Cortex of kidney (tissue), 1 donor: ENCODE measurements around the gene DCST1.

Experiments used
- DNase-seq: peaks from one replicate; lab custom pipeline; 2025; lab: John Stamatoyannopoulos, UW

Gene DCST1

GRCh38 chr1:155012776-155013602 lies 20.6 kb upstream of the DCST1 start:
- DNase-seq = no peak

GRCh38 chr1:155013632-155014031 lies 20.0 kb upstream of the DCST1 start:
- DNase-seq = no peak

DNA sequence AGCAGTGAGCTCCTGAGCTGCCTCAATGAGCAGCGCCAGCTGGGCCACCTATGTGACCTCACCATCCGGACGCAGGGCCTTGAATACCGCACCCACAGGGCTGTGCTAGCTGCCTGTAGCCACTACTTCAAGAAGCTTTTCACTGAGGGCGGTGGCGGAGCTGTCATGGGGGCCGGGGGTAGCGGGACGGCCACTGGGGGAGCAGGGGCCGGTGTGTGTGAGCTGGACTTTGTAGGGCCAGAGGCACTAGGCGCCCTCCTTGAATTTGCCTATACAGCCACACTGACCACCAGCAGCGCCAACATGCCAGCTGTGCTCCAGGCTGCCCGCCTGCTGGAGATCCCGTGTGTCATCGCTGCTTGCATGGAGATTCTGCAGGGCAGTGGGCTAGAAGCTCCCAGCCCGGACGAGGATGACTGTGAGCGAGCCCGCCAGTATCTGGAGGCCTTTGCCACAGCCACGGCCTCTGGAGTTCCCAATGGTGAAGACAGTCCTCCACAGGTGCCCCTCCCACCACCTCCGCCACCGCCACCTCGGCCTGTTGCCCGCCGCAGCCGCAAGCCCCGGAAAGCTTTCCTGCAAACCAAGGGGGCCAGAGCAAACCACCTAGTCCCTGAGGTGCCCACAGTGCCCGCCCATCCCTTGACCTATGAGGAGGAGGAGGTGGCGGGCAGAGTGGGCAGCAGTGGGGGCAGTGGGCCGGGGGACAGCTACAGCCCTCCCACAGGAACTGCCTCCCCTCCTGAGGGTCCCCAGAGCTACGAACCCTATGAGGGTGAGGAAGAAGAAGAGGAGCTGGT lies 18.7 kb upstream of the DCST1 start:
- no peak for DNase-seq

DNA sequence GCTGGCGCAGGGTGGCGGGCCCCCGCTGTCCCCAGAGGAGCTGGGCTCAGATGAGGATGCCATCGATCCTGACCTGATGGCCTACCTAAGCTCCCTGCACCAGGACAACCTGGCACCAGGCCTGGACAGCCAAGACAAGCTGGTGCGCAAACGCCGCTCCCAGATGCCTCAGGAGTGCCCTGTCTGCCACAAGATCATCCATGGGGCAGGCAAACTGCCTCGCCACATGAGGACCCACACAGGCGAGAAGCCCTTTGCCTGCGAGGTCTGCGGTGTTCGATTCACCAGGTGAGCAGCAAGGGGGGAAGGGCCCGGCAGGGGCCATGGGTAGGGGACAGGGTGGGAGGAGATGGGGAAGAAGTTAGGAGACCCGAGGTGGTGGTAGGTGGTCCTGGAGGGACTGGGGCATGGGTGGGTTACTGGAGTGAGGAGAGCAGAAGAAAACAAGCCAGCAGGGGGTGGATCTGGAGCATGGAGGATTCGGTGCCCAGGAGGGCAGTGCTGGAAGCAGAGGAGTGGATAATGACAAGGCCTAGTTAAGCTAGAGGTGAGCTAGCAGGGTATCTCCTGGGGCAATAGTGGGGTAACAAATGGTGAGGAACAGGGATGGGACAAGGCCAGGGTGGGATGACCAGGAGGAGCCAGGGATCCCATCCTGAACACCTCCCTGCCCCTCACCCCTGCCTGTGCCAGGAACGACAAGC lies 17.9 kb upstream of the DCST1 start:
- no peak for DNase-seq

GRCh38 chr1:155016231-155016831 lies 17.3 kb upstream of the DCST1 start:
- no peak for DNase-seq

GRCh38 chr1:155017041-155017945 lies 16.3 kb upstream of the DCST1 start:
- no peak for DNase-seq

DNA sequence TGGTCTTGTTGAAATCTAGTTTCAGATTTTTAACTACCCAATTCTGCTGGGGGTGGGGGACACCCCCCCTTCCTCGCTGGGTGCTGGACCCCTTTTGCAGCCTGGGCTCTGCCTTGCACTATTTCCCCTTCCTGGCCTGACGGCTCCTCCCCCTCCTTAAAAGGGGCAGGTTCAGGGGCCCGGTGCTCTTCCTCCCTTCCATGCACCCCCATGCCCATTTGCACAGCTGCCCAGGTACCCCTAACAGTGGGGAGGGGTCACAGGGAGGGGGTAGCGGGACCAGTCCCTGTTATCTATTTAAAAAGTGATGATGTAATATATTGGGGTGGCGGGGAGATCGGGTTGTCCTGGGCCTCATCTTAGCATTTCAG lies 15.7 kb upstream of the DCST1 start:
- no peak for DNase-seq

- DNase-seq = no peak
Observed at GRCh38 chr1:155018617-155019348, 14.8 kb upstream of the DCST1 start.

DNA sequence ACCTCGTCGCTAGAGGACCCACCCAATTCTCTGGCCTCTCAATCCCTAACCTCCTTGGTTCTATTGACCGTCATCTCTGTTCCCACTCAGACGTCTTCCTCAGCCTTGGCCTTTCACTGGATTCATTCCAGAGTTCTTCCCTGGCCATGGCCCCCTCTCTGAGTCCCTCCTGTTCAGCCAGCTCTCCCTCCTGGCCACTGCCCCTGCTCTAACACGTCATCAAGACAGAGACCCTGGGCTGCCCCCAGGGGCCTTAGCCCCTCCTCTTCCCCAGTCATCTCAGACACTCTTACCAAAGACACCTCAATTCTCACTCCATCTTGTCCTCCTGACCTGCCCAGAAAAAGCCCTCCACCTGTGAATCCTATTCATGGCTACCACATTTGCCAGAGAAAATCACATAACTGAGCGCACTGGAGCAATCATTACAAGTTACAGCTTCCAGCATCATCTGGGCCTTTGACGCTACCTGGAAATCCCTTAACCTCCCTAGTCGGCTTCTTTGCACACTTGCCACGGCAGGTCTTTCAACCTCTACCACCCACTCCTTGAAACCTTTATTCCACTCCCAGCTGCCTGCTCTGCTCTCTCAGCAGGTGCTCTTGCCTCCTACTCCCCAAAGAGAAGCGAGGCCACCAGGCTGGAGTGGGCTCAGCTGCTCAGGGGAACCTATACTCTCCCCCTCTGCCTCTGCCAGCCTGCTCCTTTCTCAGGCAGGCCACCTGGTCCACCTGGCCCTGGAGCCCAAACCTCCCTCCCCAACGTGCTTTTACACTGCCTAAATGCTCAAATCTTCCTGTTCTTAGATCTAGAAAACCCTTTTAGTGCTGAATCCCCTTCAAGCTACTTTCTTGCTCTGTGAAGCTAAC lies 14.0 kb upstream of the DCST1 start:
- no peak for DNase-seq

DNA sequence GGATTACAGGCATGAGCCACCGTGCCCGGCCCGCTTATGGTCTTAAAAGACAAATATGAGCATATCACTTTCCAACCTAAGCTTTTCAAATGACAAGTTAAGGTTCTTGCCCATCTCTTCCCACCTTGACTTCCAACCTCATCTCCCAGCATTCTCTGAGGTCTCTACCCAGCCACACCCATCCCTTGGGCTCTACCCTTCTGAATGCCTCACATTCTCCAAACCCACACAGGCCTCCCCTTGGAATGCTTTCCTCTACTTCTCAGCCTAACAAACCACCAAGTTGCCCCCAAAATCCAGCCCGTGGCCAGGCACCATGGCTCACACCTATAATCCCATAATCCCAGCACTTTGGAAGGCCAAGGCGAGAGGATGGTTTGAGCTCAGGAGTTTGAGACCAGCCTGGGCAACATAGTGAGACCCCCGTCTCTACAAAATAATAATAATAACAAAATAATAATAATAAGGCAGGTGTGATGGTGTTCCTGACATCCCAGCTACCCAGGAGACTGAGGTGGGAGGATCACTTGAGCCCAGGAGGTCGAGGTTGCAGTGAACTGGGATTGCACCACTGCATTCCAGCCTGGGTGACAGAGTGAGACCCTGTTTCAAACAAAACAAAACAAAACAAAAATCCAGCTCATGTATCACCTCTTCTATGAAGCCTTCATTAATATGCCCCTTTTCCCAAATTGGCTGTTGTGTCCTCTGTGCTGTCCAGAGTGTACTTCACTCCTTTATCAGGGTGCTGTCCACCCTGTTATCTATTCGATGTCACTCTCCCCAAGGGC lies 11.3 kb upstream of the DCST1 start:
- no peak for DNase-seq

- no peak for DNase-seq
Observed at GRCh38 chr1:155022927-155023236, 10.7 kb upstream of the DCST1 start.

DNA sequence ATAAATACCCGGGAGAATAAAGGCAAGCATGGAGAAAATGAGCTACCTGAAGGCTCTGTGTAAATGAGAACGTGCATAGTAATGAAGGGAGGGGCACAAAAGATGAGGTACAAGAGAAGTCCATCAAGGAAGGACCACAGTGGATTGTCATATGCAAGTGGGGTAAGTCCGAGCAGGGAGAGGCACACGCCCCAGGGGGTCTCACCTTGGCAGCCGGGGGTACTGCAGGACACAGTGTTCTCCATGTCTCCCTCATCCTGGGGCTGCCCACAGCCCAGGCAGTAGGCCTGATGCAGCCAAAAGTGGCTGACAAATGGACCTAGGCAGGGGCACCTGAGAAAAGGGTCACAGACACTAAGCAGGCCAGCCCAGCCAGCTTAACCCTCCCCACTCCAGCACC lies 10.0 kb upstream of the DCST1 start:
- DNase-seq = no peak

DNA sequence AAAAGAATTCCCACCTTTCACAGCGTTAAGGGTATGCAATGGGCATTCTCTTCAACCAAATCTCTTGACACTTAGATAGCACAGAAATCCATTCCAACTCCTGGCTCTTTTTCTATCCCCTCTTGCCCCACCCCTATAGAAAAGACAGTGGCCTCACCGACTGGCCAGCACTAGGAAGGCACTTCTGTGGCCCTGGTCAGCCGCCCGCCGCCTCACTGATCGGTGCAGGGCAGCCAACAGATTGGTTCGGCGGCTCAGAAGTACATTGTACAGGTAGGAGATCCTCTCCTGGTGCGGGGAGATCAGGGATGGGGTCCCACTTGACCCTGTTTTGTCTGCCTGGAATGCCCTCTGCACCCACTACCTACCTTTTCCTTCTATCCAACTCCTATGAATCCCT lies 9.3 kb upstream of the DCST1 start:
- no peak for DNase-seq

DNA sequence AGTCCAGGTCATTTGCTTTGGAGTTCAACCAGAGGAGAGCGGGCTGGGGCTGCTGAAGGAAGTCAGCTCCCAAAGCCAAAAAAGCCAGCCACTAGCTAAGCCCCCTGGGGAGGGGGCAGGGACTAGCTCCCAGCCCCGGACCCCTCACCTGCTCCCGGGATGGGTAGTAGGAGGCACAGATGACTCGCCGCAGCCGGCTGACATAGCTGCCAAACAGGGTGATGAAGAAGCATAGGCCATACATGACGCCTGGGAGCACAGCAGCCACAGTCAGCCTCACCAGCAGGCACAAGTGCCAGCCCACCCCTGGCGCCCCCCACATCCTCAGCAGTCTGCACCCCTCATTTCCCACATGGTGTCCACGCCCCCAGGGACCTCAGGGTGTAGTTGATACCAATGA lies 7.5 kb upstream of the DCST1 start:
- no peak for DNase-seq

DNA sequence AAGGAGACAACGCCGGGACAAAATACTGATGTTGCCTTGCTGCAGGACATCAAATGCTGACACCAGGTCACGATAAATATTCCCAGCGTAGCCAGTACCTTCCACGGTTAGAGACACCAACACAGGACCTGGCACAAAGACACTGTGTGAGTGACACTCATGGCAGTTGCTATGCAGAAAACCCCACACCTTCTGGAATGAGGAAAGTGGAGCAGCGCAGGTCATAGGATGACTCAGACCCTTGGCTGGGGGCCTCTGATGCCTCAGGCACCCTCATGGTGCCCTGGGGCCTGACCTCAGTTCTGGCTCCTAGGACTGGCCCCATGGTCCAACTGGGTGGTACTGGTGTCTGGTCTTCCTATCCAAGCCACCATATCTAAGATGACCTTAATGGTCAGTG lies 7.0 kb upstream of the DCST1 start:
- DNase-seq = no peak

GRCh38 chr1:155029513-155030242 lies 3.9 kb upstream of the DCST1 start:
- DNase-seq = no peak

DNA sequence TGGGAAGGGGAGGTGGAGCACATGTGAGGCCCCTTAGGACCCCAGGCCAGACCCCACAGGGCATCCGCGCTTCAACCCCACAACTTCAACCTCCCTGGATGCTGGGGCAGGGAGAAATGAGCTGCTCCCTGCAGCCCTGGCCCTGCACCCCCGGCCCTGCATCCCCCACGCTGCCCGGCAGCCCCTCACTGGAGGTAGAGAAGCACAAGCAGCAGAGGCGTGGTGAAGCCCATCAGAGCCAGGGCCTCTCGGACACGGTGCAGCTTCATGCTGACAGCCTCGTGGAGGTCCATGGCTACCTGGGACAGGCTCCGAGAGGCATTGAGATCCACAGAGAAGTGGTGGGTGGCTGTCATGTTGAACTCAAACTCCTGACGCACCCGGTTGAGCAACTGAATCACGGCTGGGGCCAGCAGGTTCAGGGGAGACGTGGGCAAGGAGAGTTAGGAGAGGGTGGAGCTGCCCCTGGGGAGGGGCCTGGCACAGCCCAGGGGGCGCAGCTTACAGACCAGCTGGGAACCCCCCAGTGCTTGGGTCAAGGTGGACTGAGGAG lies 3.3 kb upstream of the DCST1 start:
- no peak for DNase-seq

DNA sequence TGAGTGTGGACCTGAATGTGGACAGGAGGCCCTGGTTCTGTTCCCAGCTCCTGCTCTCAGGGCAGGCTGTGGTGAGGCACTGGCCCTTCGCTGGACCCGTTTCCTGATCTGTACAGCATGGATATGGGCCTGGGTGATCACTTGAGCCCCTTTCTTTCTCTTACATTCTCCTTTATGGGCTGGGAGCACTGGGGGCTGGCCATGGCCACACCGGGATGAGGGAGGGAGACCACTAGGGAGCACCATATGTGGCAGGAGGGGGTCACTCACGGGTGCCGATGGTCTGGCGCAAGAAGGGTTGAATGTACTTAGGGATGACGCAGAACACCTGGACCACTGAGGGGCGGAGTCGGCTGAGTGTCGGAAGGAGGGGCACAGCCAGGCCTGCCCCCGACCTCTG lies 2.7 kb upstream of the DCST1 start:
- no peak for DNase-seq
